SJCRH30 (cell line): ENCODE measurements around the gene BLOC1S3. TPM values are rescaled to one million over a fixed set of nuclear protein-coding genes. Genes with fewer than 3 reads are reported as not detected.
"Not testable (repeated sequence)": the region's sequence is repeated elsewhere in the genome, so short reads cannot be mapped to it uniquely, and the experiment has no call there.

Source experiments
- DNase-seq, 2 experiments: peaks; one replicate each; pipeline ENCODE4 v3.0.0-alpha.2; 2015 to 2020
- H3K27ac ChIP-seq: fragments of 250-450 bp; sonication (Bioruptor Pico); 2 replicates; pipeline ENCODE4 v1.5.1; 2020; ENCODE audit warnings: mild to moderate bottlenecking, moderate library complexity
- H3K27me3 ChIP-seq: fragments of 250-450 bp; sonication (Bioruptor Pico); 2 replicates; pipeline ENCODE4 v1.5.1; 2020; ENCODE audit warnings: mild to moderate bottlenecking, moderate library complexity
- H3K36me3 ChIP-seq: fragments of 250-450 bp; sonication (Bioruptor Pico); 2 replicates; pipeline ENCODE4 v1.5.1; 2020; ENCODE audit warnings: mild to moderate bottlenecking, moderate library complexity
- H3K4me1 ChIP-seq: fragments of 250-450 bp; sonication (Bioruptor Pico); 2 replicates; pipeline ENCODE4 v1.5.1; 2020; ENCODE audit warnings: mild to moderate bottlenecking, moderate library complexity
- H3K4me3 ChIP-seq: fragments of 250-450 bp; sonication (Bioruptor Pico); 2 replicates; pipeline ENCODE4 v1.5.1; 2020; ENCODE audit warnings: mild to moderate bottlenecking, moderate library complexity
- H3K9me3 ChIP-seq: fragments of 250-450 bp; sonication (Bioruptor Pico); replicated peaks from 2 replicates; pipeline ENCODE4 v1.5.1; 2020; ENCODE audit warnings: mild to moderate bottlenecking, moderate library complexity
- total RNA-seq: library from RNA; depleted of rRNA; stranded (reverse); fragments of >200 nt; shearing (Covaris generic); gene quantifications from 2 replicates; pipeline ENCODE4 v1.2.3, GENCODE V29; 2014; rRNA removed

BLOC1S3 gene
- total RNA-seq, 1 experiment from 2014 or later, result 2.1 TPM

GRCh38 chr19:45215391-45216191 is 37.0 kb downstream of the BLOC1S3 start:
- H3K9me3 ChIP-seq, result no peaks in the 10 kb centered on the region
- no peaks in the 10 kb centered on the region for H3K4me1 ChIP-seq
- peaks cover 40% of the 10 kb centered on the region for H3K27me3 ChIP-seq
- no peak overlapping the region for H3K27ac ChIP-seq
- no peak overlapping the region for H3K4me3 ChIP-seq
- DNase-seq, result no peak
- H3K36me3 ChIP-seq, result no peaks in the 10 kb centered on the region

- no peak for DNase-seq
- H3K27me3 ChIP-seq, result peaks cover 40% of the 10 kb centered on the region
Measured at GRCh38 chr19:45216667-45217066, 38.1 kb downstream of the BLOC1S3 start.

GRCh38 chr19:45217193-45217956 is 38.8 kb downstream of the BLOC1S3 start:
- Histone ChIP-seq H3K4me1 (no peaks in the 10 kb centered on the region), H3K27me3 (peaks cover 34% of the 10 kb centered on the region), H3K4me3 (no peak overlapping the region), H3K36me3 (no peaks in the 10 kb centered on the region), H3K27ac (no peak overlapping the region), H3K9me3 (no peaks in the 10 kb centered on the region)
- DNase-seq, result no peak

More at GRCh38 chr19:45216667-45217066, 38.1 kb downstream of the BLOC1S3 start:
- Histone ChIP-seq H3K4me3 (no peak overlapping the region), H3K4me1 (no peaks in the 10 kb centered on the region), H3K27ac (no peak overlapping the region), H3K9me3 (no peaks in the 10 kb centered on the region), H3K36me3 (no peaks in the 10 kb centered on the region)

DNA sequence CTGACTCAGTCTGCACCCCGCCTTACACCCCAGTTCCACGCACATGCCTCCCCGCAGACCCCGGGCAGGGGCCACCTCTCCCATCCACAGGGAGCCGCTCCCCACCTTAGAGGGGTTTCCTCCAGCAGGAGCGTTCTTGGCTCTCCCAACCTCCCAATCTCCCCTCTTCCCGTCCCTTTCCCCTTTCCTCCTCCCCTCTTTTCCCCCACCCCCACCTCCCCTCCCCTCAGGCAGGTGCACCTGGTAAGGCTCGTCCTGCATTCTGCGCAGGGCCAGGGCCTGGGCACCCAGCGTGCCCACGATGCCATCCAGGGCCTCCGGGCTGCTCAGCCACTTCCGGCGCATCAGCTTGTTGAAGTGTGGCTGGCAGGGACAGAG is 39.4 kb downstream of the BLOC1S3 start:
- no peak for DNase-seq
- Histone ChIP-seq H3K27ac (no peak overlapping the region), H3K27me3 (peaks cover 34% of the 10 kb centered on the region), H3K4me1 (no peaks in the 10 kb centered on the region), H3K4me3 (no peak overlapping the region), H3K9me3 (no peaks in the 10 kb centered on the region), H3K36me3 (no peaks in the 10 kb centered on the region)

GRCh38 chr19:45218426-45218825 is 39.8 kb downstream of the BLOC1S3 start:
- H3K36me3 ChIP-seq, result no peaks in the 10 kb centered on the region
- no peak overlapping the region for H3K4me3 ChIP-seq
- no peak for DNase-seq
- H3K9me3 ChIP-seq, result no peaks in the 10 kb centered on the region
- H3K4me1 ChIP-seq, result no peaks in the 10 kb centered on the region
- H3K27me3 ChIP-seq, result peaks cover 34% of the 10 kb centered on the region
- no peak overlapping the region for H3K27ac ChIP-seq

DNA sequence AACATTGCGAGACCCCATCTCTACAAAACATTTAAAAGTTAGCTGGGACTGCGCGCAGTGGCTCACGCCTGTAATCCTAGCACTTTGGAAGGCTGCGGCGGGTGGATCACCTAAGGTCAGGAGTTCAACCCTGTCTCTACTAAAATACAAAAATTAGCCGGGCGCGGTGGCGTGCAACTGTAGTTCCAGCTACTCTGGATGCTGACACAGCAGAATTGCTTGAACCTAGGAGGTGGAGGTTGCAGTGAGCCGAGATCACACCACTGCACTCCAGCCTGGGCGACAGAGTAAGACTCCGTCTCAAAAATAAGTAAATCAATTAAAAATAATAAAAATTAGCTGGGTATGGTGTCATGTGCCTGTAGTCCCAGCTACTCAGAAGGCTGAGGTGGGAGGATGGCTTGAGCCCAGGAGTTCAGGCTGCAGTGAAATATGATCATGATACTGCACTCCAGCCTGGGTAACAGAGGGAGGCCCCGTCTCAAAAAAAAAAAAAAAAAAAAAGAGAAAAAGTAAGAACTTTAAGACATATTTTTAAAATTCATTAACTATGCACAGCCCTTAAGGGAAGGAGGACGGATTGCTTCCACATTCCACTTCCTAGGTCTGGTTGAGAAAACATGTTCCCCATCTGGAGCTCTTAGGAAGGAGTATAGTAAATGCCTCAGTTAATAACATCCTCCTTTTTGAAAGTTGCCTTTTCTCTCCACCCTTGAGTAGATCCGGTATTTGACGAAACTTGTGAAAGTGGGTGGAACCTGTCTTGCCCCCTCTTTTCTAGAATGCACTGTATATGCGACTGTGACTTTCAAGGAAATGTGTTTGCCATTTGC is 40.5 kb downstream of the BLOC1S3 start:
- H3K27ac ChIP-seq, result no peak overlapping the region
- peaks cover 34% of the 10 kb centered on the region for H3K27me3 ChIP-seq
- no peaks in the 10 kb centered on the region for H3K9me3 ChIP-seq
- H3K4me1 ChIP-seq, result no peaks in the 10 kb centered on the region
- no peaks in the 10 kb centered on the region for H3K36me3 ChIP-seq
- no peak overlapping the region for H3K4me3 ChIP-seq
- DNase-seq, result no peak

DNA sequence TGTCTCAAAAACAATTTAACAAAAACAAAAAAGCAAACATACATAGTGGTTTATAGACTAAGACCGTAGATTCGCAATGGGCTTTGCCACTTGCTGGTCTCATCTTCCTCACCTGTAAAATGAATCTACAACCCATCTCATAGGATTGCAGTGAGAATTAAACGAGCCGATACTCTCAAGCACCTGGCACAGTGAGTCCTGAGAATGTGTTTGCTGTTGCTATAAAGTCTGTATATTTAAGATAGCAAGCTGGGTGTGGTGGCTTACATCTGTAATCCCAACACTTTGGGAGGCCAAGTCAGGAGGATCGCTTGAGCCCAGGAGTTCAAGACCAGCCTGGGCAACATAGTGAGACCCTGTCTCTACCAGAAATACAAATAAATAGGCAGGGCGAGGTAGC is 44.1 kb downstream of the BLOC1S3 start:
- no peaks in the 10 kb centered on the region for H3K4me1 ChIP-seq
- peaks cover 14% of the 10 kb centered on the region for H3K27me3 ChIP-seq
- H3K4me3 ChIP-seq, result no peak overlapping the region
- no peak overlapping the region for H3K27ac ChIP-seq
- H3K9me3 ChIP-seq, result no peaks in the 10 kb centered on the region
- H3K36me3 ChIP-seq, result no peaks in the 10 kb centered on the region
- DNase-seq, result no peak

DNA sequence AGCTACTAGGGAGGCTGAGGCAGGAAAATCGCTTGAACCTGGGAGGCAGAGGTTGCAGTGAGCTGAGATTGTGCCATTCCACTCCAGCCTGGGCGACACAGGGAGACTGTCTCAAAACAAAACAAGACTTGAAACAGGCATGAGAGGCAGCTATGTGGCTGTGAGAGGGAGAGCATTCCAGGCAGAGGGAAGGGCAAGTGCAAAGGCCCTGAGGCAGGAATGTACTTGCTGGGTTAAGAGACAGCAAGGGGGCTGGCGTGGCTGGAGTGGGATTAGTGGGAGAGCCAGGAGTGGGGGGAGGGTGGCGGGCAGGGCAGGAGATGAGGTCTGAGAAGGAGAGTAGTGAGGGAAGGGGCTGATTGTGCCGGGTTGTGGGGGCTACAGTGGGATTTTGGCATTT is 45.3 kb downstream of the BLOC1S3 start:
- no peak for DNase-seq
- Histone ChIP-seq H3K9me3 (no peaks in the 10 kb centered on the region), H3K4me3 (no peak overlapping the region), H3K4me1 (no peaks in the 10 kb centered on the region), H3K36me3 (no peaks in the 10 kb centered on the region), H3K27ac (no peak overlapping the region), H3K27me3 (peaks cover 9% of the 10 kb centered on the region)

- H3K27ac ChIP-seq, result no peak overlapping the region
- no peaks in the 10 kb centered on the region for H3K36me3 ChIP-seq
- no peaks in the 10 kb centered on the region for H3K4me1 ChIP-seq
- H3K27me3 ChIP-seq, result peaks cover 7% of the 10 kb centered on the region; the same call in 1 of the 2 replicates
- no peaks in the 10 kb centered on the region for H3K9me3 ChIP-seq
- no peak for DNase-seq
- H3K4me3 ChIP-seq, result no peak overlapping the region
Measured at GRCh38 chr19:45224645-45225044, 46.1 kb downstream of the BLOC1S3 start.

DNA sequence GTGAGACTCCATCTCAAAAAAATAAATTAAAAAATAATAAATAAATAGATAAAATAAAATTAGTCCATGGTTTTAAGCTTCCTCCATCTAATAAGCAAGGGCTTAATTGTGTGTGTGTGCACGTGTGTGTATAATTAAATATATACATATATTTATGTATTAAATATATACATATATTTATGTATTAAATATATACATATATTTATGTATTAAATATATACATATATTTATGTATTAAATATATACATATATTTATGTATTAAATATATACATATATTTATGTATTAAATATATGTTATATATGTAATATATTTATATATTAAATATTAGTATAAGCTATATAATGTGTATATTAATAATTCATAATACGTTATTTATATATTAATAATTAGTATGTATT is 50.5 kb downstream of the BLOC1S3 start:
- H3K27ac ChIP-seq, H3K4me3 ChIP-seq, DNase-seq, H3K4me1 ChIP-seq, H3K36me3 ChIP-seq, H3K27me3 ChIP-seq, H3K9me3 ChIP-seq: not testable (repeated sequence)

Other genes with a start within 250 kb of the BLOC1S3 start
- 0.20 TPM in 1 of 2 replicates, not detected in the other for gene APOC4, start 236.5 kb upstream of the BLOC1S3 start, total RNA-seq
- gene APOC2, start 232.7 kb upstream of the BLOC1S3 start, total RNA-seq, result not detected in 2 replicates
- gene CLPTM1, start 223.4 kb upstream of the BLOC1S3 start, total RNA-seq, result 36.0 and 37.9 TPM in 2 replicates
- 2.8 and 4.0 TPM in 2 replicates for gene RELB, start 177.3 kb upstream of the BLOC1S3 start, total RNA-seq
- 26.4 and 39.8 TPM in 2 replicates for gene CLASRP, start 139.7 kb upstream of the BLOC1S3 start, total RNA-seq
- gene ZNF296, start 102.3 kb upstream of the BLOC1S3 start, total RNA-seq, result not detected in 2 replicates
- gene GEMIN7, start 99.5 kb upstream of the BLOC1S3 start, total RNA-seq, result 37.3 and 37.9 TPM in 2 replicates
- gene PPP1R37, start 85.6 kb upstream of the BLOC1S3 start, total RNA-seq, result 19.4 and 20.0 TPM in 2 replicates
- gene NKPD1, start 17.8 kb upstream of the BLOC1S3 start, total RNA-seq, result not detected in 2 replicates
- 3.0 and 4.7 TPM in 2 replicates for gene TRAPPC6A, start 547 bp upstream of the BLOC1S3 start, total RNA-seq
- 0.13 TPM in 1 of 2 replicates, not detected in the other for gene EXOC3L2, start 66.6 kb downstream of the BLOC1S3 start, total RNA-seq
- 16.5 and 16.8 TPM in 2 replicates for gene MARK4, start 72.5 kb downstream of the BLOC1S3 start, total RNA-seq
- 3.9 and 4.6 TPM in 2 replicates for gene CKM, start 144.1 kb downstream of the BLOC1S3 start, total RNA-seq
- not detected in 2 replicates for gene KLC3, start 162.0 kb downstream of the BLOC1S3 start, total RNA-seq
- gene ERCC2, start 191.8 kb downstream of the BLOC1S3 start, total RNA-seq, result 24.2 and 27.7 TPM in 2 replicates
- 2.4 and 3.2 TPM in 2 replicates for gene PPP1R13L, start 226.3 kb downstream of the BLOC1S3 start, total RNA-seq
- gene POLR1G, start 227.9 kb downstream of the BLOC1S3 start, total RNA-seq, result 20.9 and 21.8 TPM in 2 replicates
- 29.7 and 32.3 TPM in 2 replicates for gene ERCC1, start 245.1 kb downstream of the BLOC1S3 start, total RNA-seq